Measurements from ENCODE around the gene ZNF500.
"Not testable (repeated sequence)": the region's sequence is repeated elsewhere in the genome, so short reads cannot be mapped to it uniquely, and the experiment has no call there.

Gene ZNF500

GRCh38 chr16:4788489-4788889 is 21.5 kb upstream of the ZNF500 start:
- no peaks in the 10 kb centered on the region for H3K9me3 ChIP-seq
- no peaks in the 10 kb centered on the region for H3K36me3 ChIP-seq
- H3K4me1 ChIP-seq (ENCODE audit: control insufficient read depth in 1 of 2, insufficient read depth in 1 of 2, low read depth in 1 of 2, low read length in 1 of 2): peaks cover 0 to 10% of the 10 kb centered on the region in 2 experiments
- no peak overlapping the region for H3K4me3 ChIP-seq (ENCODE audit: low read depth in 1 of 2, low read length in 1 of 2)
- H3K27me3 ChIP-seq: no peaks in the 10 kb centered on the region
- TF ChIP-seq, protein P1, sequence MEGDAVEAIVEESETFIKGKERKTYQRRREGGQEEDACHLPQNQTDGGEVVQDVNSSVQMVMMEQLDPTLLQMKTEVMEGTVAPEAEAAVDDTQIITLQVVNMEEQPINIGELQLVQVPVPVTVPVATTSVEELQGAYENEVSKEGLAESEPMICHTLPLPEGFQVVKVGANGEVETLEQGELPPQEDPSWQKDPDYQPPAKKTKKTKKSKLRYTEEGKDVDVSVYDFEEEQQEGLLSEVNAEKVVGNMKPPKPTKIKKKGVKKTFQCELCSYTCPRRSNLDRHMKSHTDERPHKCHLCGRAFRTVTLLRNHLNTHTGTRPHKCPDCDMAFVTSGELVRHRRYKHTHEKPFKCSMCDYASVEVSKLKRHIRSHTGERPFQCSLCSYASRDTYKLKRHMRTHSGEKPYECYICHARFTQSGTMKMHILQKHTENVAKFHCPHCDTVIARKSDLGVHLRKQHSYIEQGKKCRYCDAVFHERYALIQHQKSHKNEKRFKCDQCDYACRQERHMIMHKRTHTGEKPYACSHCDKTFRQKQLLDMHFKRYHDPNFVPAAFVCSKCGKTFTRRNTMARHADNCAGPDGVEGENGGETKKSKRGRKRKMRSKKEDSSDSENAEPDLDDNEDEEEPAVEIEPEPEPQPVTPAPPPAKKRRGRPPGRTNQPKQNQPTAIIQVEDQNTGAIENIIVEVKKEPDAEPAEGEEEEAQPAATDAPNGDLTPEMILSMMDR (IDR thresholded peaks at IDR 0.05): no peak
- no peak overlapping the region for H3K27ac ChIP-seq

DNA sequence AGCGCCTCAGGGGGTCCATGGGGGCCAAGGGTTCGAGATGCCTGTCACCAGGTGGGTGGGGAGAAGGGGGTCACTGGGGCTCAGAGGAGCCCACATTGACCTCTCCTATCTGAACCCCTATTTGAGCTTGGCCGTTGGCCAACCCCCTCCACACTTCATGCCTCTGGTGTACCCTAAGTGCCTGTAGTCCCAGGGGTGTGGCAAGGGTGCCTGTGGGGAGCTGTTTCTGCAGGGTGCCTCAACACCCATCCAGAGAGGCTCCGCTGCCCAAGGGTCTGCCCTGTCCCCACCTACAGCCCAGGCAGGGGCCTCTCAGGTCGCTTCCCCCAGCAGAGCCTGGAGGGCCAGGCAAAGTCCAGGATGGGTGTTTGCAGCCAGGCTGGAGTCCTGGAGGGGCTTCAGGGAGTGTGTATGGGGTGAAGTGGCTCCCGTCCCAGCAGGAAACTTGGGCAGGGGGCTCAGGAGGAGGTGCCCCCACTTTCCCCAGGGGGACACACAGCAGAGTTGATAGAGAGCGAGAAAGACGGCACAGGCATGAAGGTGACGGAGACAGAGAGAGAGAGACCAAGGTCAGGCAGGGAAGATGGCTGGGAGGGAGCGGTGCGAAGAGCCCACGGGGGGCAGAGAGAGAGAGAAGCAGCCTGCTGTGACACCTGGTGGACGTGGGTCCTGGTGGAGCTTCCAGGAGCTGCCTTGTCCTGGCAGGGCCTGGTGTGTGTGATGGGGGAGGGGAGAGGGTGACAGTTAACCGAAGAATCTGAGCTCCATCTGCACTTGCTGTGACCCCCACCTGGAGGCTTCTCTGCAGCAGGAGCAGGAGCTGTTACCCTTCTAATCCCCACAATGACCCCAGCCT is 20.9 kb upstream of the ZNF500 start, which contains the start of gene SEPTIN12:
SEPTIN12 (minus strand) TSS at position 719 of the 856 bp plus-strand sequence; CDS start at position 19, 700 bp downstream.
- Histone ChIP-seq H3K9me3 (no peaks in the 10 kb centered on the region), H3K4me1 (ENCODE audit: control insufficient read depth in 1 of 2, insufficient read depth in 1 of 2, low read depth in 1 of 2, low read length in 1 of 2) (peaks cover 0 to 10% of the 10 kb centered on the region in 2 experiments), H3K27me3 (no peaks in the 10 kb centered on the region), H3K4me3 (ENCODE audit: low read depth in 1 of 2, low read length in 1 of 2) (no peak within 1 kb of the TSS), H3K27ac (no peak within 1 kb of the TSS), H3K36me3 (no peaks in the 10 kb centered on the region)
- TF ChIP-seq, protein P1 (IDR thresholded peaks at IDR 0.05): no peak

- no peaks in the 10 kb centered on the region for H3K27me3 ChIP-seq
- H3K27ac ChIP-seq: no peak overlapping the region
- no peak overlapping the region for H3K4me3 ChIP-seq (ENCODE audit: low read depth in 1 of 2, low read length in 1 of 2)
- no peaks in the 10 kb centered on the region for H3K9me3 ChIP-seq
- H3K4me1 ChIP-seq (ENCODE audit: control insufficient read depth in 1 of 2, insufficient read depth in 1 of 2, low read depth in 1 of 2, low read length in 1 of 2): peaks cover 0 to 10% of the 10 kb centered on the region in 2 experiments
- TF ChIP-seq, protein P1 (IDR thresholded peaks at IDR 0.05): no peak
- no peaks in the 10 kb centered on the region for H3K36me3 ChIP-seq
These were observed 20.1 kb upstream of the ZNF500 start for GRCh38 chr16:4787068-4787467.

DNA sequence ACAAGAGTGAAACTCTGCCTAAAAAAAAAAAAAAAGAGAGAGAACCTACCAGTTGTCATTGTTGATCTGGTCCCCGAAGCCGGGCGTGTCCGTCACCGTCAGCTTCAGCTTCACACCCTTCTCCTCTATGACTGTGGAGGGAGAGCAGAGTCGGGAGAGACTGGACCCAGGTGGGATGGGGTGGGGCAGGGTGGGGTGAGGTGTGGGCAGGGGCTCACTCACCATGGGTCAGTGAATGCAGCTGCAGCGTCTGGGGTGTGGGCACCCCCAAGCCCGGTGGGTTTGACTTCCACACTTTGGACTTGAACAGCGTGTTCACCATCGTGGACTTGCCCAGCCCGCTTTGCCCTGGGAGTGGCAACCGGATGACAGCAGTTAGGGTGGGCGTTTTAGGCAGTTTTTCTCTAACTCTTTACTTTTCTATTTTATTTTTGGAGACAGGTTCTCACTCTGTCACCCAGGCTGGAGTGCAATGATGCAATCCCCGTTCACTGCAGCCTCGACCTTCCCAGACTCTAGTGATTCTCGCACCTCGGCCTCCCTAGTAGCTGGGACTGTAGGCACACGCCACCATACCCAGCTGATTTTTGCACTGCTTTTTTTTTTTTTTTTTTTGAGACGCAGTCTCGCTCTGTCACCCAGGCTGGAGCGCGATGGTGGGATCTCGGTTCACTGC is 18.9 kb upstream of the ZNF500 start:
- Histone ChIP-seq H3K27ac (no peak overlapping the region), H3K4me1 (ENCODE audit: control insufficient read depth in 1 of 2, insufficient read depth in 1 of 2, low read depth in 1 of 2, low read length in 1 of 2) (peaks cover 0 to 11% of the 10 kb centered on the region in 2 experiments), H3K4me3 (ENCODE audit: low read depth in 1 of 2, low read length in 1 of 2) (no peak overlapping the region), H3K9me3 (no peaks in the 10 kb centered on the region), H3K36me3 (no peaks in the 10 kb centered on the region), H3K27me3 (no peaks in the 10 kb centered on the region)
- TF ChIP-seq, protein P1 (IDR thresholded peaks at IDR 0.05): no peak

DNA sequence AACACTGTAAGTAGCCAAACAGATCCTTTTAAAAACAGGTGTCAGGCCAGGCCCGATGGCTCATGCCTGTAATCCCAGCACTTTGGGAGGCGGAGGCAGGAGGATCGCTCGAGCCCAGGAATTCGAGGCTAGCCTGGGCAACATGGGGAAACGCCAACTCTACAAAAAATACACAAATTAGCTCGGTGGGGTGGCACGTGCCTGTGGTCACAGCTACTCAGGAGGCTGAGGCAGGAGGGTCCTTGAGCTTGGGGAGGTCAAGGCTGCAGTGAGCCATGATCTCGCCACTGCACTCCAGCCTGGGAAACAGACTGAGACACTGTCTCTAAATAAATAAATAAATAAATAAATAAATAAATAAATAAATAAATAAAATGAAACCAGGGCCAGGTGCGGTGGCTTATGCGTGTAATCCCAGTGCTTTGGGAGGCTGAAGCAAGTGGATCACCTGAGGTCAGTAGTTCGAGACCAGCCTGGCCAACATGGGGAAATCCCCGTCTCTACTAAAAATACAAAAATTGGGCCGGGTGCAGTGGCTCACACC is 17.6 kb upstream of the ZNF500 start:
- H3K36me3 ChIP-seq; H3K9me3 ChIP-seq; H3K27me3 ChIP-seq; H3K4me1 ChIP-seq (ENCODE audit: control insufficient read depth in 1 of 2, insufficient read depth in 1 of 2, low read depth in 1 of 2, low read length in 1 of 2); H3K4me3 ChIP-seq (ENCODE audit: low read depth in 1 of 2, low read length in 1 of 2); H3K27ac ChIP-seq: not testable (repeated sequence)

All from neutrophil (primary cell).